Stimulated activated naive CD8-positive, alpha-beta T cell treated with anti-CD3 and anti-CD28 coated beads, Interleukin-15, Interleukin-2, amounts not matched to agents 100 ng/mL and 50 ng/mL, for 24 hours (primary cell): ENCODE data around the gene FTO.

Source experiments
- H3K27ac Mint-ChIP-seq: one replicate; pipeline ENCODE4 v1.8.0; 2021; ENCODE audit warnings: mild to moderate bottlenecking, mixed read lengths
- H3K27me3 Mint-ChIP-seq: one replicate; pipeline ENCODE4 v1.8.0; 2021; ENCODE audit warnings: mixed read lengths
- H3K36me3 Mint-ChIP-seq: one replicate; pipeline ENCODE4 v1.8.0; 2021; ENCODE audit warnings: low read depth, mixed read lengths
- H3K4me1 Mint-ChIP-seq: one replicate; pipeline ENCODE4 v1.8.0; 2021; ENCODE audit warnings: low read depth, mixed read lengths
- H3K4me3 Mint-ChIP-seq: one replicate; pipeline ENCODE4 v1.8.0; 2021; ENCODE audit warnings: mild to moderate bottlenecking, mixed read lengths
- H3K9me3 Mint-ChIP-seq: one replicate; pipeline ENCODE4 v1.8.0; 2021; ENCODE audit warnings: mixed read lengths

The FTO gene

DNA sequence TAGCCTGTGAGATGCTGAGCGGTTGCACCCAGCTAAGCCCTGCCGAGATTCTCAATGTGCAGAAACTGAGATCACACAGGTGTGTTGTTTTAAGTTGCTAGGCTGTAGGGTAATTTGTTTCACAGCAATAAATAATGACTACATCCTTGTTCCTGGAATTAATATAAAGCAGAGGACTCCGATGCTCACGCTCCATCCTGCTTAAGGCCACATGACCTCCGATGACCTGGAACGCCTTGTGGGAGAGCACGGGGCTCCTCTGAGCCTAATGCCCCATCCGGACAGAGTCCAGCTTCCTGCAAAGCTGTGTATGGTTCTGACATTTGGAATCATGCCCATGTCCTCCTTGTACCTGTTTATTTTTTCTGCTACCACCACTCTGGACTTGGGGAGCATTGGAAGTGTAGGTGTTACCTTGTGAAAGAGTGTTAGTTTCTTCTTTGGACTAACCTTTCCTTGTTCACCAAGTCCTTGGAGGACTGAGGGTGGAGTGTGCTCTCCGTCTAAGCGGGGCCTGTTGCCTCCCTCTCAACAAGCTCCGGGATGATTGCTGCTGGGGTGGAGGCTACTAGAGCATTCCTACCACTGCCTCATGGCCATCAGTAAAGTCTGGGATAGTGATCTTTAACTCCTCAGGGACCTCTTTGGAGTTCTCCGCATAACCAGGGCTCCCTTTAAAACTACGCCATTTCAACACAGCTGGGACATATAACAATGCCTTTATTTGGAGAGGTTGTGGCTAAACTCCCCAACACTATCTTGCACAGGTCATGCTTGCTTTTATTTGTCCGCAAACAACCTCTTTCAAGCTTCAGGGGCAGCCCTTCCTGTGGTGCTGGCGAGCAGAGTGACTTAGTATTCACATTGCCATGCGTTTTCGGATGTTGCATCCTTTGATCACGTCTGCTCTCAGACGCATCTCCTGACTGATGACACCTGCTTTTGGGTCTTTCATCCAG lies 457.3 kb downstream of the FTO start:
- Mint-ChIP-seq H3K9me3 (peaks cover 6% of the 10 kb centered on the region), H3K4me3 (no peak overlapping the region), H3K4me1 (no peaks in the 10 kb centered on the region), H3K27me3 (no peaks in the 10 kb centered on the region), H3K36me3 (no peaks in the 10 kb centered on the region), H3K27ac (no peak overlapping the region)

DNA sequence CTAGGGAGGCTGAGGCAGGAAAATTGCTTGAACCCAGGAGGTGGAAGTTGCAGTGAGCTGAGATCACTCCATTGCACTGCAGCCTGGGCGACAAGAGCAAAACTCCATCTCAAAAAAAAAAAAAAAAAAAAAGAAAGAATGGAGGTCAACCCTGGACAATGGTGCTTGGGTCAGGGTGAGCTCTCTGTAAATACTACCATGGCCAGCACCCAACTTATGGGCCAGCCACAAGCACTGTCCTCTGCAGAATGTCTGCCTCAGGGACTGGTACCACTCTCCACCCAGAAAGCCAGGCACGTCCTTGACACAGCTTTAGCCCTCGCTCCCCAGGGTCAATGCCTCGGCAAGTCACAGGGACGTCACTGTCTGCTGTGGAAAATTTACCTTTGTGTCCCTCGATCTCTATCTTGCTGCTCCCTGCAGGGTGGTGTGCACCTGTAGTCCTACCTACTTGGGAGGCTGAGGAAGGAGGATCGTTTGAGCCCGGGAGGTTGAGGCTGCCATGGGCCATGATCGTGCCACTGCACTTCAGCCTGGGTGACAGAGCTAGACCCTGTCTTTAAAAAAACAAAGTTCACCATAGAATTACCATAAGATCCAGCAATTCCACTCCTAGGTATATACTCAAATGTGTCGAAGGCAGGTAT lies 459.4 kb downstream of the FTO start:
- no peak overlapping the region for H3K4me3 Mint-ChIP-seq
- no peaks in the 10 kb centered on the region for H3K9me3 Mint-ChIP-seq
- no peaks in the 10 kb centered on the region for H3K36me3 Mint-ChIP-seq
- no peaks in the 10 kb centered on the region for H3K27me3 Mint-ChIP-seq
- H3K27ac Mint-ChIP-seq, result no peak overlapping the region
- no peaks in the 10 kb centered on the region for H3K4me1 Mint-ChIP-seq

DNA sequence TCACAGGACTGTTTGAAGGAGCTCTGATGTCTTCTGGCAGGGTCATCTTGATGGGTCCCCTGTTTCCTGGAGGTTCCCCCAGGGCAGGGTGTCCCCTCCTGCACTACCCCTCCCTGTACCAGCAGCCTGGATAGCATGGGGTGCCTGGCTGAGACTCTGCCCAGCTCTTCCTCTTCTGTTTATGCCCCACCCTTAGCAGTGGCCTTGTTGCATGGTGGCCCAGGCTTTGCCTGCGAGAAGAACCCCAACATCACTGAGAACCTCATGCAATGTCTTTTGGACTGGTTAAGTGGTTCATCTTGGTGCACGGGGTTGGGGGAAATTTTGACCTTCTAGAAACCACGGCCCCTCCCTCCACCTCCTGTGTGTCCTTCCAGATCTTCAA lies 460.8 kb downstream of the FTO start:
- H3K9me3 Mint-ChIP-seq, result no peaks in the 10 kb centered on the region
- H3K27me3 Mint-ChIP-seq, result no peaks in the 10 kb centered on the region
- H3K36me3 Mint-ChIP-seq, result no peaks in the 10 kb centered on the region
- H3K4me3 Mint-ChIP-seq, result no peak overlapping the region
- no peak overlapping the region for H3K27ac Mint-ChIP-seq
- no peaks in the 10 kb centered on the region for H3K4me1 Mint-ChIP-seq

DNA sequence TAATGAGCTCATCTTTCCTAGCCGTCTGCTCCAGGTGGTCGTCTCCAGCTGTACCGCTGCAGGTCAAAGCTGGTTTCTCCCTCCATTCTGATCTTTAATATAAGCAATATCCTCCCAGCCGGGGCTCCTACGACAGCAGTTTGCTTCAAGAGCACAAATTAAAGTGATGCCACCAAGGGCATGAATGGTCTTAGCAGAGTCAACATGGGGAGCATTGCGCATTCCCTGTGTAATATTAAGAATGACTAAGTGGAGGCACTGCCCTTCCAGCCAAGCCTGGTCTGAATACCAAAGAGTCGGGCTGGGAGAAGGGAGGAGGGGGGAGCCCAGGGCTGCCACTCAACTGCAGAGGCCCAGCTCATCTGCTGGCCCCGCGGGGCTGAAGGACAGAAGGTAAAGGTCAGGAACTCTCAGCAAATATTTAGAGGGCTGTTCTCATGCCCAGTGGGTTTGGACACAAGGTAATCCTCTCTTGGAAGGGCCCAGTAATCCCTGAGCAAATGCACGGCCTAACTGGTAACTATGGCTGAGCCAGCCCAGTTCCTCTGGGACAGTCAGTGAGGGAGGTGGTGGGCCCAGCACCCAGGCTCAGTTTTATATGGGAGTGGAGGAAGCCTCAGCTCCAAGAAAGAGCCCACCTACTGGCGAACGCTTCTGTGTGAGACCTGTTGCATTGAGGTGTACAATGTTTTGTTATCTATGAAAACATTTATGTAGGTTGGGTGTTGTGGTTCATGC lies 461.4 kb downstream of the FTO start:
- no peak overlapping the region for H3K4me3 Mint-ChIP-seq
- no peaks in the 10 kb centered on the region for H3K27me3 Mint-ChIP-seq
- H3K9me3 Mint-ChIP-seq, result no peaks in the 10 kb centered on the region
- no peaks in the 10 kb centered on the region for H3K36me3 Mint-ChIP-seq
- no peaks in the 10 kb centered on the region for H3K4me1 Mint-ChIP-seq
- H3K27ac Mint-ChIP-seq, result no peak overlapping the region

DNA sequence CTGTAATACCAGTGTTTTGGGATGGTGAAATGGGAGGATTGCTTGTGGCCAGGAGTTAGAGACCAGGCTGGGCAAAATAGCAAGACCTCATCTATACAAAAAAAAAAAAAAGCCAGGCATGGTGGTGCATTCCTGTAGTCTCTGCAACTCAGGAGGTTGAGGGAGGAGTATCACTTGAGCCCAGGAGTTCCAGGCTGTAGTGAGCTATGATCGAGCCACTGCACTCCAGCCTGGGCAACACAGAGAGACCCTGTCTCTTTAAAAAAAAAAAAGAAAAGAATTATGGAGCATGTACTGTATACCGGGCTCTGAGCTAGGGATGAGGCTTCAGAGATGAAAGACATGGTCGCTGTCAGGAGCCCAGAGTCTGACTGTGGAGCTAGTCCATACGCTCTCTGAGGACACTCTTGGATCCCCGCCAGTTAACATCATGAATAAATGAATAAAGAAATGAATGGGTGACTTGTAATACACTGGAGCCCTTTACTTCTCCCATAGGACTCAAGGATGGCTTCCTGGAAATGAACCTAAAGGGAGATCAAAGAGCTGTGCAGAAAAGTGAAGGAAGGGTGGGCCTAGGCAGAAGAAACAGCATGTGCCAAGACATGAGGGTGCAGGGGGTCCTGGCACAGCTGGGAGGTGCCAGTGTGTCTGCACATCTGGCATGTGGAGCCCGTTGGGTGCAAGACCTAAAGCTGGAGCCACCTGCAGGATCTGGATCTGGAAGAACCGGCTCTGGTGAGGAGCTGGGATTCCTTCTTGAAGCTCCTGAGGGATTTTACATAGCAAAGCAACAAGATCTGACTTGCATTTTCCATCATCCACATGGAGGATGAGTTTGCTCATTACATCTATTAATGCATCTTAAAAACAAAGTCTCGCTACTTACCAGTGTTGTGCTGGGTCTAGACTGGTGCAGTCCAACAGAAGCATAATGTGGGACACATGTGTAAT lies 462.2 kb downstream of the FTO start:
- H3K4me3 Mint-ChIP-seq, result no peak overlapping the region
- no peak overlapping the region for H3K27ac Mint-ChIP-seq
- H3K9me3 Mint-ChIP-seq, result no peaks in the 10 kb centered on the region
- H3K4me1 Mint-ChIP-seq, result no peaks in the 10 kb centered on the region
- H3K36me3 Mint-ChIP-seq, result no peaks in the 10 kb centered on the region
- peaks cover 1% of the 10 kb centered on the region for H3K27me3 Mint-ChIP-seq

DNA sequence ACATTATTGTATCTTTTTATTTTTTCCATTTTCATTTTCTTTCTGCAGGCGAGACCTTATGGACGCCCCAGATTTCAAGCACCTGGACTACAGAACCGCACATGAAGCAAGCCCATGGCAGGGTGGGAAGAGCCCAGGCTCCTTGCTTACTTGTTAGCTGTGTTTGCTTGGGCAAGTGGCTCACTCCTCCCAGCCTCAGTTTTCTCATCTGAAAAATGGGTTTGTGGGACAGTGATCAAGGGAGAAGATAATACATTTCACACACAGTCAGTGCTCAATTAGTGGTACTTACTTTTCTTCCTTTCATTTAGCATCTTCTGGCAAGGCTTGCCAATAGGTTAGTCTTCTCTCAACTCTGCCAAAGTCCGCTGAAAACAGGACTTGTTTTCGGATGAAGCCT lies 465.2 kb downstream of the FTO start:
- peaks cover 14% of the 10 kb centered on the region for H3K27me3 Mint-ChIP-seq

DNA sequence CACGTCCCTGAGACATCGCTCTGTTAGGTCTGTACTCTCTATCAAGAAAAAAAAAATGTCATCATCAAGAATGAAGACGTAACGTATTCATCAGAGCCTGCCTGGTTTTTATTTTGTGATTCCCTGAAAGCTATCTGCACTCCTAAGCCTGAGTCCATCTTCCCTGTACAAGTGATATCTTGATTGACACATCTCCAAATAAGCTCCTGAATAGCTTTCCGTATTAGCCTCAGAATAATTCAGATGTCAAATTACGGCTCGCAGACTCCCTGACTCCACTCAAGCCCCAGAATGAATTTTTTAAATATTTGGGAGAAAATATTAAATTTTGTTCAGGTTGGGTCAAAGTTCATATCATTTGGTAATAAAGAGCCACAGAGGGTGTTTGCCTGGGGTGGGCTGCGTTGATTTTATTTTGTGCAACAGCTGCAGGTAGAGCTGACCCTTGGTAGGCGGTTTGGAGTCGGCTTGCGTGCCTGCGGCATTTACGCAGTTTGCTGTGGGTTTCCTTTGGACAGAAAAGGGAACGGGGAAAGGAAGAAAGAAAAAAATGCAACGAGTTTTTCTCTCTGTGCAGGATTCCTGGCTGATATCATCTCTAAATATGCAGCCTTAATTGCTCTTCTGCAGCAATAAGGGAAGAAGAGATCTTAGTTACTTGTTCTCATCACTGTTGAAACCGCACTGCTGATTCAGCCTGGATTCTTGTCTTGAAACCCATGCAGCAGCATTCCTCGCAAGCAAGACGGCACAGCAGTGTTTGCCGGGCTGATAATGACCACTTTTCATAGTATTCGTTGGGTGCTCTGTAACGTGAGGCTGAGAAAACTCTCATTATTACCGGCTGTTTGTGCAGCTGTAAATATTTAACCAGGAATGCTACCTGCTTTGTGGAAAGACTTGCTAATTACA lies 467.9 kb downstream of the FTO start:
- H3K27me3 Mint-ChIP-seq, result peaks cover 16% of the 10 kb centered on the region
- no peak overlapping the region for H3K27ac Mint-ChIP-seq
- no peak overlapping the region for H3K4me3 Mint-ChIP-seq
- no peaks in the 10 kb centered on the region for H3K9me3 Mint-ChIP-seq
- no peaks in the 10 kb centered on the region for H3K4me1 Mint-ChIP-seq
- no peaks in the 10 kb centered on the region for H3K36me3 Mint-ChIP-seq

More for the DNA sequence above, 465.2 kb downstream of the FTO start:
- no peaks in the 10 kb centered on the region for H3K9me3 Mint-ChIP-seq
- no peak overlapping the region for H3K4me3 Mint-ChIP-seq
- H3K36me3 Mint-ChIP-seq, result no peaks in the 10 kb centered on the region
- H3K4me1 Mint-ChIP-seq, result no peaks in the 10 kb centered on the region
- no peak overlapping the region for H3K27ac Mint-ChIP-seq

DNA sequence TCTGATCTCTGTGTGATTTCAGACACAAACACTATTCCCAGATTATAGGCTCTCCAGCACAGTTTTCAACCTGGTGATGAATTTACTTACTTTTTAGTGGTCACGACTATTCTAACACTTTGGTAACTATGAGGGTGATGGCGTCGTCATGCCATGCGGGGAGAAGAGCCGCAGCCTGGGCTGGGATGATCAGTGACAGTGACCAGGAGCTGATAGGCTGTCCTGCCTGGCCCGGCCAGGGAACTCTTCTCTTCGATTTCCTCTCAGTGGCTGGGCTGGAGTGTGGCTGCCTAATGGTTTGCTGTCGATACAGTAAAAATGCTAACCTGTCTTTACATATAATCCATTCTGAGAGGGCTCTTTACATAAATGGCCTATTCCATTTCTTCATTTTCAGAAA lies 469.5 kb downstream of the FTO start:
- peaks cover 24% of the 10 kb centered on the region for H3K27me3 Mint-ChIP-seq
- H3K9me3 Mint-ChIP-seq, result no peaks in the 10 kb centered on the region
- no peaks in the 10 kb centered on the region for H3K36me3 Mint-ChIP-seq
- no peak overlapping the region for H3K27ac Mint-ChIP-seq
- no peak overlapping the region for H3K4me3 Mint-ChIP-seq
- no peaks in the 10 kb centered on the region for H3K4me1 Mint-ChIP-seq

DNA sequence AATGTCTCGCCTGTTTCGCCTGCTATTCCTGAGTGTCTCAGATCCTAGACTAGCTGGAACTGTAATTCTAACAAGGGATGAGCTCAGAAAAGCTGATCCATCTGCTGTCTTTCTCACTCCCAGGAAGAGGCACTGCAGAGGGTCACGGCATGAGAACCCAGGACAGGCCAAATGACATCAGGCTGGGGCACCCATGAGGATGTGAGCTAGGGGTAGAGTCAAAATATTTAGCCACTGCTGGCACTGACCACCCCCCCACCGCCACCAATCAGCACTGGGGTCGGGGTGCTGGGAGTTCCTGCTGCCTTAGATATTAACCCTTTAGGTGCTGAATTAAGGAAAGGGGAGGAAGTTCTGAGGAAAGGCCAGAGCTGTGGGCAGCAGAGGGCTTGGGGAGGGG lies 470.2 kb downstream of the FTO start:
- no peak overlapping the region for H3K4me3 Mint-ChIP-seq
- peaks cover 24% of the 10 kb centered on the region for H3K27me3 Mint-ChIP-seq
- no peak overlapping the region for H3K27ac Mint-ChIP-seq
- no peaks in the 10 kb centered on the region for H3K36me3 Mint-ChIP-seq
- no peaks in the 10 kb centered on the region for H3K4me1 Mint-ChIP-seq
- no peaks in the 10 kb centered on the region for H3K9me3 Mint-ChIP-seq

DNA sequence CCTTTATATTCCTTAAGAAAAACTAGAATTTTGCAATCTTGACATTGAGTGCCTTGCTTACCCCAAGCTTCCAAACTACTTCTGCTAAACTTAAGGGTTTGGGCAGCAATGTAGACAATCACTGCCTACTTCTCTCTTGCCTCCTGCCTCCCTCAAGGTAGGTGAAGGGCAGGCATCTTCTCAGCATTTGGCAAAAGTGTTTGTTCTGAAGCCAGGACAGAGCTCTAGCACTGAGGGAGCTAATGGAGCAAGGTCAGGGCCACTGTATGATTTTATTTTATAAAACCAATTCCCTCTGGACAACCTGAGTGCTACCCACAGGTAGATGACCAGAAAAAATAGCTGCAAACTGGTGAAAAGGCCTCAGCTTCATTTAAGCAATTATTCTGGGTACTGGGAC lies 470.8 kb downstream of the FTO start:
- Mint-ChIP-seq H3K9me3 (no peaks in the 10 kb centered on the region), H3K27ac (no peak overlapping the region), H3K4me1 (no peaks in the 10 kb centered on the region), H3K4me3 (no peak overlapping the region), H3K36me3 (no peaks in the 10 kb centered on the region), H3K27me3 (peaks cover 24% of the 10 kb centered on the region)

DNA sequence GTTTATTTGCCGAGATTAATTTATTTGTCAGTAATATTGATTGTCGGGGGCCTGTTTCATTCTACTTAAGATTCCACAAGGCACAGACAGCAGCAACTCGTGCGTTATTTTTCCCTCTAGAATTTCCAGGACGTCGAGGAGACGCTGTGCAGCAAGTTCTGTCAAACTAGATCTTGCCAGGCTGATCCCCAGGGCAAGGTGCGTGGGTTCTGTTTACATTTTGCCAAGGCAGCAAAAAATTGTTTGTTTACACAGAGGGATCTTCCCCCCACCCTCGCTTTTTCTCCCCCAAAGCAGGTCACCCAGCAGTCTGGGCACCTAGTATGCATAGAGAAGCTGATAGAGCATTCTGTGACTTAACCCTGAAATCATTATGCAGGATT lies 471.2 kb downstream of the FTO start:
- Mint-ChIP-seq H3K4me1 (no peaks in the 10 kb centered on the region), H3K9me3 (no peaks in the 10 kb centered on the region), H3K36me3 (no peaks in the 10 kb centered on the region), H3K27me3 (peaks cover 24% of the 10 kb centered on the region), H3K4me3 (no peak overlapping the region), H3K27ac (no peak overlapping the region)

DNA sequence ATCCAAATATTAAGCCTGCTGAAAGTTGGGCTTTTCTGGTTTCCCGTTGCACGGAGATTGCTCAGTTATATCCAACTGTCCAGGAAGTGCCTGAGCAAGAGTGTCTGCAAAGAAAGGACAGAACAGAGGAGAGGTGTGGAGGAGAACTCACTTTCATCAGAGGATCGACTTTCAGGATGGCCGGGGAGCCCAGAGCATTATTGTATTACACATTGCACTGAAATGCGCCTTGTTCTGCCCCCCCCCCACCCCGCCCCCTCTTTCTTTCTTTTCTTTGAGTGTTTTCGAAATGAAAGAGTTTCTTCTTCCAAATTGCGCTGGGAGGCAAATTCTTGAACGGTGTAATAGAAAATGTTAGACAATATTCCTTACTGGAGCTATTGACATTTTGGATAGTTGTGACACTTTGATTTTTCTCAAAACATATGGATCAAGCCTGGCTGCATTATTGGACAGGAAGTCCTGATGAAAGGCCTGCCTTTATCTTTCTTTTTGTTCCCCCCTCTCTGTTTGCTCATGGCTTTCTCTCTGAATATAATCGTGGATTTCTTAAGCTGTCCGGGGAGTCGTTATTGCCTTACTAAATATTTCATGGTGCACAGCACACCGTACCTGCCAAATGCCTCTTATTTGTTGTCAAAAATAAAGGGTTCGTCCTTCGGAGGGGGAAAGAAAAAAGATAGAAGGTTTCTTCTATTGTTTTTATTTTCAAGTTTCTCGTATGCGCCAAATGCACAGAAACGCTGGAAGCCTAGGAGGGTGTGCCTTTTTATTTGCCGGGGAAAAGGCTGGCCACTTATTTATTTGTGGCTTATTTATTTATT lies 471.8 kb downstream of the FTO start:
- peaks cover 24% of the 10 kb centered on the region for H3K27me3 Mint-ChIP-seq
- no peak overlapping the region for H3K4me3 Mint-ChIP-seq
- H3K9me3 Mint-ChIP-seq, result no peaks in the 10 kb centered on the region
- H3K27ac Mint-ChIP-seq, result no peak overlapping the region
- H3K4me1 Mint-ChIP-seq, result no peaks in the 10 kb centered on the region
- no peaks in the 10 kb centered on the region for H3K36me3 Mint-ChIP-seq

DNA sequence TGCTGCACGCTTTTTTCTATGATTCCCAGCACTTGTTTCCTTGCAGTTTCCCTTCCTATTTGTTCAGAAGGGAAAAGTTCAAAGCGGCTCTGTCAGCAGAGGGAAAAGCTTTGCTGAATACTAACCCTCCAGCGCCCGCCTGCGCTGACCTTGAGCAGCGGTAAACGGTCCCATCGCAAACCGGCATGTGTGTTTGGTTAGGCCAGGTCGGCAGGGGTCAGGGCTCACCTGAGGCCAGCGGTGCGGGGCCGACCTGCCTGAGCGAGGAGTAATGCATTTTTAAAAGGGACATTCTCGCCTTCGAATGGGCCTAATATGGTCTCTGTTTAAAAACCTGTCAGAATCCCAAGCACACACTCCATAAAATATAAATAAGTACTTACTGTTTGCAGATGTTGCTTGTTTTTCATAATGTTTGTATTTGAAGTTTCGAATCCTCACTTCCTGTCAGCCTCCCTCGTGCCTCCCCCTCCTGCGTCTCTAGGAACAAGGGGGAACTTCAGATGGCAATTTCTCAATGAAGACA lies 472.5 kb downstream of the FTO start:
- Mint-ChIP-seq H3K9me3 (no peaks in the 10 kb centered on the region), H3K4me1 (no peaks in the 10 kb centered on the region), H3K4me3 (no peak overlapping the region), H3K36me3 (no peaks in the 10 kb centered on the region), H3K27me3 (peaks cover 20% of the 10 kb centered on the region), H3K27ac (no peak overlapping the region)
